ENCODE data around the gene FCHO2. TPM values are rescaled to one million over a fixed set of nuclear protein-coding genes. Genes with fewer than 3 reads are reported as not detected.
A peak's percentile ranks its signal among the peaks of the same experiment; 100 is the strongest.
"Not testable (repeated sequence)": the region's sequence is repeated elsewhere in the genome, so short reads cannot be mapped to it uniquely, and the experiment has no call there.

FCHO2 gene, protein sequence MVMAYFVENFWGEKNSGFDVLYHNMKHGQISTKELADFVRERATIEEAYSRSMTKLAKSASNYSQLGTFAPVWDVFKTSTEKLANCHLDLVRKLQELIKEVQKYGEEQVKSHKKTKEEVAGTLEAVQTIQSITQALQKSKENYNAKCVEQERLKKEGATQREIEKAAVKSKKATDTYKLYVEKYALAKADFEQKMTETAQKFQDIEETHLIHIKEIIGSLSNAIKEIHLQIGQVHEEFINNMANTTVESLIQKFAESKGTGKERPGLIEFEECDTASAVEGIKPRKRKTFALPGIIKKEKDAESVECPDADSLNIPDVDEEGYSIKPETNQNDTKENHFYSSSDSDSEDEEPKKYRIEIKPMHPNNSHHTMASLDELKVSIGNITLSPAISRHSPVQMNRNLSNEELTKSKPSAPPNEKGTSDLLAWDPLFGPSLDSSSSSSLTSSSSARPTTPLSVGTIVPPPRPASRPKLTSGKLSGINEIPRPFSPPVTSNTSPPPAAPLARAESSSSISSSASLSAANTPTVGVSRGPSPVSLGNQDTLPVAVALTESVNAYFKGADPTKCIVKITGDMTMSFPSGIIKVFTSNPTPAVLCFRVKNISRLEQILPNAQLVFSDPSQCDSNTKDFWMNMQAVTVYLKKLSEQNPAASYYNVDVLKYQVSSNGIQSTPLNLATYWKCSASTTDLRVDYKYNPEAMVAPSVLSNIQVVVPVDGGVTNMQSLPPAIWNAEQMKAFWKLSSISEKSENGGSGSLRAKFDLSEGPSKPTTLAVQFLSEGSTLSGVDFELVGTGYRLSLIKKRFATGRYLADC
- 37.3 TPM for total RNA-seq
- long read RNA-seq, partial matches to known transcripts = 2 of 5 reads
- long read RNA-seq, other reads (novel, unspliced or antisense) = 3 of 5 reads

DNA sequence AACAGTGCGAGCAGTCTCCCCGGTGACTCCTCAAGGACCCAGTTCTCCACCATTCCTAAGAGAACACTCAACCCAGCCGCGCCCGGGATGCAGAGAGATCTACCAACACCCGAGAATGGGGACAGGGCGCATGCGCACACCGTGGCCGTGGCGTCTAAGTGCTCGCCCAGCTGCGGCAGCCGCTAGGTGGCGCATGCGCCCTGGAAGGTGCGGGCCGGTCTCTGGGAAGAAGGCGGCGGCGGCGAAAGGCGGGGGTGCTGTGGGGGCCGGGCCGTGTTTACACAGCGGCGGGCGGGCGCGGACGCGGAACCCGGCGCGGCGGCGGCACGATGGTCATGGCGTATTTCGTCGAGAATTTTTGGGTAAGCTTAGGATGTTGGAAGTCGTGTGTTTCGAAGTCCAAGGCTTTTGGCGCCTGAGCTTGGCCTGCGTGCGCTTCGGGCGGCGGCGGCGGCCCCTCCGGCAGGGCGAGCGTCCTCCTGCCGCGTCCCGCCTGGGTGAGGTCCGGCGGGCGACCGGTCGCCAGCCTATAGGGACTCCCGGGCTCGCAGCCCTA lies at the start of gene FCHO2:
Gene FCHO2, plus strand, starts transcription at position 274 of the 556 bp plus-strand sequence. Its CDS starts 56 bp downstream, at position 330.
- DNase-seq (ENCODE audit: low spot score) = peak; percentile 100

DNA sequence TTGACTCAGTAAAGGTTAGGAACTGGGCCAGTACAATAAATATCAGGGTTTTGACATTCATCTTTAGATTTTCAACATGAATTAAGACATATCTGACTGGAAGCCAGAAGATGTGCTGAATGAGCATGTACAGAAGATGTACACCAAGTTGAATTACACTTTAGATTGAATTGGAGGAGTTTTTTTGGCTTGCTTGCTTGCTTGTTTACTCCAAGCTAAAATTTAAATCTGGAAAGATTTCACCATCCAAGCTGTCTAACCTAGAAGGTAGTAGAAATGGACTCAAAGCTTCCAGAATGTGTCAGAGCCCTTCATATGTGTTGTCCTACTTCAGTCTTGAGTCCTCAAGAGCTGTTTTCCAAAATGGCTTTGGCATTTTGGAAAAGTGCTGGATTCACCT lies 49.0 kb upstream of the FCHO2 start:
- no peak for DNase-seq (ENCODE audit: low spot score)

DNA sequence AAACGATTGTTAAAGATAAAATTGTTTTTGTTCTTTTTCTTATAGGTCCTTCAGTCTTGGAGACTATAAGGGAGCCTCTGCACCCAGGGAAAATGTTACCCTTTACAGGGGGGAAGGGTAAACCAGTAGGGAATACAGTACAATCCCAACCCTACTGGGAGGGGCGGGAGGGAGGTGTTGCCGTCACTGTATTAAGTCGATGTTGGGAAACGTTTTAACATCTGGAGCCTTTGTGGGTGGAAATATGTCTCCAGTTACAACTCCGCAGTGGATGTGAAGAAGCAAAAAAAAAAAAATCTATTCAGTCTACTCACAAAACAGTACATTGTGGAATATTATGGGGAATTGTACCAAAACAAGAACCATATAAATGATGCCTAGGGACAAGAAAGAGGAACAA lies 47.2 kb upstream of the FCHO2 start:
- DNase-seq (ENCODE audit: low spot score) = no peak

DNA sequence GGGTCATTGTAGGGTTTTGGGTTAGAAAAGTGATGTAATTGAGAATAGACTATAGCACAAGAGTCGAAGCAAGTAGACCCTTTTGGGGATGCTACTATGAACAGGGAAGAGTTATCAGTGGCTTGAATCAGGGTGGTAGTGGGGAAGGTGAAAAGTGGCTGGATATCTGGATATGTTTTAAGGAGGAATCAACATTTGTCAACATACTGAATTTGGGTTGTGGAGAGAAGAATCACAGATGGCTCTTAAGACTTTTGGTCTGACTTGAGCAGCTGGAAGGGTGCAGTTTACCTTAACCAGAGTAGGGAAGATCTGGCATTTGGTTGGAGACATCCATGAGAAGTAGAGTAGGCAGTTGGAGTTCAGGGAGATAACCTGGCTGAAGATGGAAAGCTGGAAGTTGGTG lies 38.5 kb upstream of the FCHO2 start:
- no peak for DNase-seq (ENCODE audit: low spot score)

DNA sequence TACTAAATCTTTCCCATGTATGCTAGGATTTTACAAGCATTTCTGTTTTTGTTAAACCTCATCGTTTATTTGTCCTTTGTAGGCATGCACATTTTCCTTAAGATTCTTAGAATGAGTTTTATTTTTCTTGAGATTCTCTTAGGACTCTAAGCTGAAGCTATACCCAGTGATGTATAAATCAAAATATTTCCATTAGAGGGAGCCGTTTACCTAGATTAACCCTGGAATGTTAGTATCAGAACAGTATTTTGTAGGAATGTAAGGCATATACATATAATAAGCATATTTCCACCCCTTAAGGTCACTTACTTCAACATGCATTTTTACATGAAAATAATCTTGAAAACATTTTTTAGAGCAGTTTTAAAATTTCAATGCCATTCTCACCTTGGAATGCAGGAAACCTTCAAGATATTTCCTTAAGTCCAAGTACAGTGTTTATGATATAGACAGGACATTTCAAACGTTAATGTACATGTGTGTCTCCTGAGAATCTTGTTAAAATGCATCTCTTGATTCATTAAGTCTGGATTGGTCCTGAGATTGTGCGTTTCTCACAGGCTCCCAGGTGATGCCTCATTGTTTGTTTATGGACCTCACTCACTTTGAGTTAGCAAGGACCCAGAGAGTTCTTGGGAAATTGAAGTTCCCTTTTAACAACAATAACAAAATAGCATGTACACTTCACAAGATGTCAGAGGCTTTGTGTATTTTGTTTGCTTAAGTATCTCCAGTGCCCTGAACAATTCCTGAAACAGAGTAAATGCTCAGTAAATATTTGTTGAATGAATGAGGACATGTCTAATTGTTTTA lies 34.9 kb upstream of the FCHO2 start:
- DNase-seq (ENCODE audit: low spot score) = no peak

DNA sequence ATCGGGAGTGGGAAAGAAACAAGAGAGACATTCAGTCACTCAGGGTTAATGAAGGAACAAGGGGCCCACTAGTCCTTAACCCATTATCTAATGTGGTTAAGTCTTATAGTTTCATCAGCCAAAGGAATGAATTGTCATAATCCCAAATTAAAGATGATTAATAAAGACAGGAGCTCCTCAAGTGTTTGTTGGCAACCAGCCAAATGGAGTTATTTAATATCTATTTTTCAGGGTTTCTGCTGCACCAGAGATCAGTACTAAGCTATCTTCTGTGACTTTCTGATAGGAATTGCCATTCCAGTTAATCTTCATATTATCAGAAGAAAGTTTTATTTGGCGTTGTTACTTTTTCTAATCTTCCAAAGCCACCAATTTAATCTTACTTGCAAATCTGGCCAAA lies 34.0 kb upstream of the FCHO2 start:
- no peak for DNase-seq (ENCODE audit: low spot score)

DNA sequence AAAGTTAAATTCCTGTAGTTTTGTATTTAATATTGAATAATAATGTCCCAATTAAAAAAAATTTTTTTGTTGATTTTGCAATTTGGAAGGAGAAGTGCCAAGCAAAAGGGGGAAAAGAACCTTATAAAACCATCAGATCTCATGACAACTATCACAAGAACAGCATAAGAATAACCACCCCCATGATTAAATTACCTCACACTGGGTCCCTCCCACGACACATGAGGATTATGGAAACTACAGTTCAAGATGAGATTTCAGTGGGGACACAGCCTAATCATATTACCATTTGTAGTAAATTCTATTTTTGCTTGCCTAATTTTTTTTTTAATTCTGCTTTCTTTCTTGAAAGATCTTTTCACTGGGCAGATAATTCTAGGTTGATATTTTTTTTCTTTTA lies 33.4 kb upstream of the FCHO2 start:
- no peak for DNase-seq (ENCODE audit: low spot score)

DNA sequence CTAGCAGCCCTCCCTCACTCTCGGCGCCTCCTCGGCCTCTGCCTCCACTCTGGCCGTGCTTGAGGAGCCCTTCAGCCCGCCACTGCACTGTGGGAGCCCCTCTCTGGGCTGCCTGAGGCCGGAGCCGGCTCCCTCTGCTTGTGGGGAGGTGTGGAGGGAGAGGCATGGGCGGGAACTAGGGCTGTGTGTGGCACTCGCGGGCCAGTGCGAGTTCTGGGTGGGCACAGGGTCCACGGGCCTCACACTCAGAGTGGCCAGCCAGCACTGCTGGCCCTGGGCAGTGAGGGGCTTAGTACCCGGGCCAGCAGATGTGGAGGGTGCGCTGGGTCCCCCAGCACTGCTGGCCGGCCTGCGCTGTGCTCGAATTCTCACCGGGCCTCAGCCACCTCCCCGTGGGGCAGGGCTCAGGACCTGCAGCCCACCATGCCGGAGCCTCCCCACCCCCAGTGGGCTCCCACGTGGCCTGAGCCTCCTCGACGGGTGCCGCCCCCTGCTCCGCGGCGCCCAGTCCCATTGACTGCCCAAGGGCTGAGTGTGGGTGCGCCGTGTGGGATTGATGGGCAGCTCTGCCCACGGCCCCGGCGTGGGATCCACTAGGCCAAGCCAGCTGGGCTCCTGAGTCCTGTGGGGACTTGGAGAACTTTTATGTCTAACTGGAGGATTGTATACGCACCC lies 30.4 kb upstream of the FCHO2 start:
- no peak for DNase-seq (ENCODE audit: low spot score)

DNA sequence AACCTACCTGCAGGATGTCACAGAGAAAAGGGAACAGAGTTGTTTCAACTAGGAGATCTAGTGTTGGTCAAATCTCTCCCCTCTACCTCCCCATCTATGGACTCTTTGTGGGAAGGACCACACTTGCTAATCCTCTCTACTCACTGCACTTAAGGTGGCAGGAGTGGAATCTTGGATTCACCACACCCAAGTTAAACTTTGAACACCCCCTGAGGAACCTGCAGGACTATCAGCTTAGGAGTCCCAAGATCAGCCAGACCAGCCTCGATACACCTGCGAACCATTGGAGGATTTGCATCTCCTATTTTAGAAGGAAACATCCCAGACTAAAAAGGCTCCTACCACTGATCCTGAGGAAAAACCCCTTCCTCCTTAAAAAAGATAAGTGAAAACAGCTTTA lies 23.2 kb upstream of the FCHO2 start:
- not testable (repeated sequence) for DNase-seq (ENCODE audit: low spot score)

DNA sequence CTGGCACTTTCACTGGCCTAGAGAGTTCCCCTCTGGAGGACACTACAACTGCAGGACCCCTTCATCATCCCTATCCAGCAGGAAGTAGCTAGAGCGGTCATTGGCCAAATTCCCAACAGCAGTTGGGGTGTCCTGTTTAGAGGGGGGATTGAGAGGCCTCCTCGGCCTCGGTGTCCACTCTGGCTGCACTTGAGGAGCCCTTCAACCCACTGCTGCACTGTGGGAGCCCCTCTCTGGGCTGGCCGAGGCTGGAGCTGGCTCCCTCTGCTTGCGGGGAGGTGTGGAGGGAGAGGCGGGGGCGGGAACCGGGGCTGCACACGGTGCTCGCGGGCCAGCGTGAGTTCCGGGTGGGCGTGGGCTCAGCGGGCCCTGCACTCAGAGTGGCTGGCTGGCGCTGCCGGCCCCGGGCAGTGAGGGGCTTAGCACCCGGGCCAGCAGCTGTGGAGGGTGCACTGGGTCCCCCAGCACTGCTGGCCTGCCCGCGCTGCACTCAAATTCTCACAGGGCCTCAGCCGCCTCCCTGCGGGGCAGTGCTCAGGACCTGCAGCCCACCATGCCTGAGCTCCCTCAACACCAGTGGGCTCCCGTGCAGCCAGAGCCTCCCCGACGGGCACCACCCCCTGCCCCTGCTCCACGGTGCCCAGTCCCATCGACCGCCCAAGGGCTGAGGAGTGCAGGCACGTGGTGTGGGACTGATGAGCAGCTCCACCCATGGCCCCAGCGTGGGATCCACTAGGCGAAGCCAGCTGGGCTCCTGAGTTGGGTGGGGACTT lies 20.7 kb upstream of the FCHO2 start:
- not testable (repeated sequence) for DNase-seq (ENCODE audit: low spot score)

DNA sequence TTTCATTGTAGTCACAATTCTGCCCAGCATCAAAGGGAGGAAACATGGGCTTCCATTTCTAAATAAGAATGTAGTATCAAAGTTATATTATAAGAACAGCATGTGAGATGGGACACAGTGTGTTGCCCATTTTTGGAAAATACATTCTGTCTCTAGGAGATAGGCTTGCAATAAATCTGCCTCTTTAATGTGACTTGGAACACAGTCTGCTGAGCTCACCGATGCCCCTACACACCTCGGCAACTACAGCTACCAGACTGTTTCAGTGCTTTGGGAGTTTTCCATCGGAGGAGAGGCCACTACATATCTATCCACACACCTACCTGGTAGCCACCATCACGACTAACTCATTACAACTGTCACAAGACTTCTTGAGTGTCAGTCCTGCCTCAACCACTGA lies 18.9 kb upstream of the FCHO2 start:
- DNase-seq (ENCODE audit: low spot score) = no peak

DNA sequence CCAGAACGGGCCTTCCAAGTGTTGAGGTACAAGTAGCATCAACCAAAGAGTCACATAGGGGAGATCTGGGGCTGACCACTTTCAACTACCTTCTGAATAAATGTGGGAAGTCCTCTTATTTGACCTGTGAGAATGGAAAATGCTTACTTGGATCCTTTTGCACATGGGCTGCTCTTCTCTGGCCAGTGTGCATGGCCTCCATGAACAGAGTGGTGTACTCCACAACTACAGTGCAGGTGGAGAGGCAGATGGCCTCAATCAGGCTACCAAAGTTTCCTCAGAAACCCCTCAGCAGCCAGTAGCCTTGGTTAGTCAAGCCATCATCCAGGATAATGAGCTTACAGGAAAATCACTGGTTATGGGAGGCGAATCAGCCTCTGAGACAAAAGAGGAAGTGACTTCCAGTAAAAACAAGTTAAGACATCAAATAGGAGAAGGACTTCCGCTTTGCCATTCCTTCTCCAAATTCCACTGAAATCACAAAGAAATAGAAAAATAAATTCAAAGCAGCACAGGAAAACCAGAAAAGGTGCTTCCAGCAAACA lies 18.3 kb upstream of the FCHO2 start:
- no peak for DNase-seq (ENCODE audit: low spot score)

DNA sequence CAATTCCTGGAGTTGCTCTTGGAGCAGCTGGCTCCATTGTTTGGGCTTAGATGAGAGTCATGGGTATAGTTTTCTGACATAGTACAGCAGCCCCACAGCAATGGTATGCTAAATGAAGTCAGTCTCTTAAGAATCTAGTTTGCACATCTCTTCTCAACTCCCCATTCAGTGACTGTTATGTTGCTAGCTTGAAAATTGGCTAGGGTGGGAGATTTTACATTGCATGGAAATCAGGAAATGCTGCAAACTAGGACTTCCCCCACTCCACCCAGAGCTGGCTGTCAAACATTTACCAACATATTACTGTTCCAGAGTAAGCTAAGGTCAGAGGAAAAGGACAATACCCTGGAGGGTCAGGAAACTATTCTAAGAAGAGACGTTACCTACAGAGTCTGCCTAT lies 17.6 kb upstream of the FCHO2 start:
- no peak for DNase-seq (ENCODE audit: low spot score)

DNA sequence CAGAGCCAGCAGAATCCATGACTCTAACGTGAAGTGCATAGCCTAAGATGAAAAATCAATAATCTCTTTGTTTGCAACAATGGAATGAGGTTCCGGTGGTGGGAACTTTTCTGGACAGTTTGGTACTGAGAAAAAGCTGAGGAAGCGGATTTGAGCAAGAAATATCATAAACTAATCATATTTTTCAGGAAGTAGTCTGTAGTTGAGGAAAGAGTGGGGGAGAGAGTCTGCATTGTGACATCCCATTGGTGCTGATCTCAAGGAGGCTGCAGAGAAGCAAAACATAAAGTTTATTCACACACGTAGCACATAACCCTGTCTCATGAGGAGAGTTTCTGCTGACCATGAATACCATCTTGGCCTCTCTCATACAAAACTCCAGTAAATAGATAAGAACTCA lies 15.8 kb upstream of the FCHO2 start:
- no peak for DNase-seq (ENCODE audit: low spot score)

DNA sequence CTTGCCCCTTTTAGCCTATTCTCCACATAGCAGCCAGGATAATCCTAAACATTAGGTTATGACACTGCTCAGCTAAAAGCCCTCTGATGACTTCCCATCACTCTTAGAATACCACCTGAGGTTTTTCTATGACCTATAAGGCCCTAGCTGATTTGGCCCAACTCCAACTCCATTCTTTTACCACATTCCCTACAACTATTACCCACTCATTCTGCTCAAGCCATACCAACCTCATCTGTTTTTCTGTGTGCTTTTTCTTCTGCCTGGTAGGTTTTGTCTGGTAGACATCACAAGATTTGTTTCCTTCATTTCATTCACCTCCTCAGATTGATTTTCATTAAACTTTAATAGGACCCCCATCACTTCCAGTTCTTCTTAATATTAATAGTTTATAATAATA lies 12.5 kb upstream of the FCHO2 start:
- no peak for DNase-seq (ENCODE audit: low spot score)

DNA sequence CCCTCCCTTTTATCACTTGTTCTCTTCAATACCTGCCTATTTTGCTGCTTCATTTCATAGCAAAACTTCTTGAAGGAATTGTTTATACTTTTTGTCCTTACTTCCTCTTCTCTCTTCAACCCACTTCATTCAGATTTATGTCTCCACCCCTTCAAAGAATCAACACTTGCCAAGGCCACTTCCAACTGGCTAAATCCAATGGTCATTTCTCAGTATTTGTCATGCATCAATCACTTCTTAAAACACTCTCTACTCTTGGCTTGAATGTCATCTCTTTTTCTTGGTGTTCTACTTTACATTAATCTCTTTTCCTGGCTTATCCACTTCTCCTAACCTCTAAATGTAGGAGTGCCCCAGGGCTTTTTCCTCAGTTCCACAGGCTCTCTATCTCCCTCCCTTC lies 8.3 kb upstream of the FCHO2 start:
- no peak for DNase-seq (ENCODE audit: low spot score)

DNA sequence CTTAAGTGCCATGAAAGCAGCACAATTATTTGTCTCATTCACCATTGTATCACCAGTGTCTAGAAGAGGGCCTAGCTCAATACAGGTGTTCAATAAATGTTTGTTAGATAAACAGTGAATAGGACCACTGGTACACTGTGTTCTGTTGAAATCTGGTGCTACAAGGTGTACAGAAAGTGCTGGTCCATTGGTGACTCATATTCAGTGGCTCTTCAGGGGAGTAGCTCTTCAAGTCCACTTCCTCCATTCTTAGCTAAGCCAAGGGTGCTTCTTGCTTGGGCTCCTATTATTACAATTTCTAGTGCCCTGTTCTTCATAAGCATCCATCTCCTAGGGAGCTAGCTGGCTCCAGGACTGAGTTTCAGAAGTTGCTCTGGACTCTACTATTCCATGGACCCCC lies 6.4 kb upstream of the FCHO2 start:
- no peak for DNase-seq (ENCODE audit: low spot score)

DNA sequence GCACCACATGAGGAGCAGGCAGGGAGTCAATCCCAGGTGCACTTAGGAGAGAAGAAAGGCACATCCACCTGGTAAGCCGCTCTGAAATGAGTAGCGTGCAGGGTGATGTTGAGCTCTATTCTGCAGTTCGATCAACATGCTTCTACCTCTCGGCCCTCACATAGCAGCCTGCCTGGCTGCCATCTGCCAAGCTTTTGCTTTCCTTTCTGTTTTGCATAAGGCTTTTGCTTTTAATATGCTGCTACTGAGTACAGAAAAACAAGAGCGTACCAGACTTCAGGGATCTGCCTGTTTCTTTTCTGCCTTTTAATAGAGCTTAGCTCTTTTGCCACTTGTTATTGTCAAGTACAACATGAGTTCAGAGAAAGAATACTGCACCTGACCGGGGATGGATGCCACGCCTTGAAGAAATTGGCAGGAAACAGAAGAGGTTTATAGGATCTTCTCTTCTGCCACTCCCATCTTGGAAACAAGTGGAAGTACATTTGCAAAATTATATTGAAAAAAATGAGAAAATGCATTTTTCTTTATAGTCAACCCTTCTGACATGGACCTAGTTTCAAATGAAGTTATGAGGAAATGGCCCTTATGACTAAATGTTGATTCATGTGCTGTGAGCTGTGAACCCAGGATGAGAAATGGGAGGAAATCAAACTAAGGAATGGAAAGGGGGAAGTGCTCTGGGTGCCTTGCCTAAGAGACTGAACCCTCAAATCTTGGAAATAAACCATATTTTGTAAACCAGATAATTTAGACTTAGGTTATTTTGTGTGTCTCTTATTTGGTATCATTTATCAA lies 4.0 kb upstream of the FCHO2 start:
- no peak for DNase-seq (ENCODE audit: low spot score)

DNA sequence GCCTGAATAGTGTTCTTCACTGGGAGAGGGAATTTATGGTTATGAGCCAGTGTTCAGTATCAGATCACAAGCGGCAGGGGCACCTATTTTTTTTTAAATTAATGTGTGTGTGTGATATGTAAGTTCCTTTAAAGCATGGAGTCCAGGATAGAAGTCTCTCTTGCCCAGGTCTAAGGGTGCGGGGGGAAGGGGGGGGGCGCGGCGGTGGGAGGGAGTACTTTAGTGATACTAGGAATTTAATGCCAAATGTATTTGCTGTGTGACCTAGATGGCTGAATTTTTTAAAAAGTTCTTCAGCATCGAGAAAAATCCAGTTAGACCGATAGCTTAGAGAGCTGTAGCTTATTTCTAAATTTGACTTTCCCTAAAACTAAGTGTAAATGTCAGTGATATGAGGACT lies 1.5 kb upstream of the FCHO2 start:
- DNase-seq (ENCODE audit: low spot score) = no peak

Measured in mesenteric fat pad (tissue), 1 donor.